ENCODE data around the gene CNTN5. TPM values are rescaled to one million over a fixed set of nuclear protein-coding genes. Genes with fewer than 3 reads are reported as not detected.

The CNTN5 gene
- total RNA-seq, 1 experiment from 2014 or later: not detected

DNA sequence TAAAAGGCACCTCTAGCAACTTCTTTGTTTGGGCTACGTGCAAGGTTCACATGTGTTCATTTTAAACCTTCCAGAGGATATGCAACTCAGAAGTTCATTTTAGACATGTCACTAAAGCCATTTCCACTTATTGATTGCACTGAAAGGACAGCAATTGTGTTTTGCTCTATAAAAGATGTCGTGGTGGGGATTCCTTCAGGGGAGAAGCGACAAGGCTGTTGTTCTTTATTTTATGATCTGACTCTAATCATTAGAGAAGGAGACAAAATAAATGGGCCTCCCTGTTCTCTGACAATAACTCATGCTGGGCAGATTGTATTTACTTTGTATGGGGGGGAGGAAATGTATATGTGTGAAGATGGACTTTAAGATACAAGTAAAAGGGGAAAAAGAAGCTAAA is 1296.2 kb downstream of the CNTN5 start:
- Histone ChIP-seq H3T11ph (ENCODE audit: low read length) (no peak overlapping the region), H3K23me2 (ENCODE audit: insufficient read length, low read depth, low read length, poor library complexity, severe bottlenecking) (no peaks in the 10 kb centered on the region), H3K23ac (ENCODE audit: insufficient read length, low read depth, low read length) (no peak overlapping the region), H3K14ac (ENCODE audit: insufficient read depth, low read length) (no peak overlapping the region), H4K91ac (ENCODE audit: insufficient read length, low read depth, low read length) (no peak overlapping the region), H3K27ac (ENCODE audit: insufficient read length, low read depth, low read length) (no peak overlapping the region), H3K4me1 (ENCODE audit: insufficient read depth, low read length) (no peaks in the 10 kb centered on the region), H2BK20ac (ENCODE audit: low read depth, low read length, poor library complexity, severe bottlenecking) (no peak overlapping the region), H3K56ac (ENCODE audit: insufficient read length, low read depth, low read length) (no peak overlapping the region), H3K9me3 (ENCODE audit: control insufficient read depth, low read depth, low read length) (no peaks in the 10 kb centered on the region), H3K9ac (ENCODE audit: extremely low read depth, insufficient read length, low read length) (no peak overlapping the region), H3K79me2 (ENCODE audit: insufficient read depth, low read length) (no peaks in the 10 kb centered on the region), H4K5ac (ENCODE audit: insufficient read length, low read depth, low read length) (no peak overlapping the region), H3K79me1 (ENCODE audit: insufficient read depth, low read depth, low read length, poor library complexity, severe bottlenecking) (no peaks in the 10 kb centered on the region), H3K4ac (ENCODE audit: low read depth, low read length) (no peak overlapping the region), H2BK120ac (ENCODE audit: low read depth, low read length, poor library complexity, severe bottlenecking) (no peak overlapping the region), H3K4me2 (ENCODE audit: insufficient read depth, insufficient read length, low read length) (no peak overlapping the region), H3K27me3 (ENCODE audit: insufficient read depth, low read length) (no peaks in the 10 kb centered on the region), H2AK5ac (ENCODE audit: insufficient read length, low read length) (no peak overlapping the region), H3K18ac (ENCODE audit: insufficient read length, low read depth, low read length) (no peak overlapping the region), H2BK12ac (ENCODE audit: insufficient read length, low read depth, low read length) (no peak overlapping the region), H4K8ac (replicated peaks; ENCODE audit: insufficient read length, low read depth, low read length) (no peak overlapping the region), H2BK15ac (ENCODE audit: low read depth, low read length) (no peak overlapping the region), H2BK5ac (ENCODE audit: insufficient read length, low read length) (no peak overlapping the region), H2AFZ (ENCODE audit: low read length) (peak overlapping the region; percentile 10), H4K20me1 (ENCODE audit: control insufficient read depth, insufficient read depth, insufficient read length) (no peaks in the 10 kb centered on the region)
- no CpG with 5 or more reads among the region's 3 CpGs for WGBS (ENCODE audit: extremely low coverage, insufficient read length, low lambda C conversion rate)
- Mint-ChIP-seq H3K4me1 (peaks cover 0 to 9% of the 10 kb centered on the region in 2 experiments; a peak in 2 of 4 replicates), H3K36me3 (ENCODE audit: insufficient read depth in 1 of 3, low read depth in 3 of 3) (no peaks in the 10 kb centered on the region), H3K27ac (no peak overlapping the region), H3K27me3 (ENCODE audit: low read depth) (no peaks in the 10 kb centered on the region), H3K4me3 (no peak overlapping the region), H3K9me3 (no peaks in the 10 kb centered on the region; a peak in 1 of 5 replicates)
- TF ChIP-seq, protein P1, sequence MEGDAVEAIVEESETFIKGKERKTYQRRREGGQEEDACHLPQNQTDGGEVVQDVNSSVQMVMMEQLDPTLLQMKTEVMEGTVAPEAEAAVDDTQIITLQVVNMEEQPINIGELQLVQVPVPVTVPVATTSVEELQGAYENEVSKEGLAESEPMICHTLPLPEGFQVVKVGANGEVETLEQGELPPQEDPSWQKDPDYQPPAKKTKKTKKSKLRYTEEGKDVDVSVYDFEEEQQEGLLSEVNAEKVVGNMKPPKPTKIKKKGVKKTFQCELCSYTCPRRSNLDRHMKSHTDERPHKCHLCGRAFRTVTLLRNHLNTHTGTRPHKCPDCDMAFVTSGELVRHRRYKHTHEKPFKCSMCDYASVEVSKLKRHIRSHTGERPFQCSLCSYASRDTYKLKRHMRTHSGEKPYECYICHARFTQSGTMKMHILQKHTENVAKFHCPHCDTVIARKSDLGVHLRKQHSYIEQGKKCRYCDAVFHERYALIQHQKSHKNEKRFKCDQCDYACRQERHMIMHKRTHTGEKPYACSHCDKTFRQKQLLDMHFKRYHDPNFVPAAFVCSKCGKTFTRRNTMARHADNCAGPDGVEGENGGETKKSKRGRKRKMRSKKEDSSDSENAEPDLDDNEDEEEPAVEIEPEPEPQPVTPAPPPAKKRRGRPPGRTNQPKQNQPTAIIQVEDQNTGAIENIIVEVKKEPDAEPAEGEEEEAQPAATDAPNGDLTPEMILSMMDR (conservative IDR thresholded peaks at IDR 0.05): no peak
- no peak for DNase-seq
